ENCODE data around the gene PSMB11.

The PSMB11 gene

GRCh38 chr14:23052182-23052623 lies 10.2 kb downstream of the PSMB11 start:
- FAIRE-seq (no peak), DNase-seq (ENCODE audit: insufficient read length, low spot score) (peak; percentile 66)
- TF ChIP-seq CTCF (IDR thresholded peaks at IDR 0.05; ENCODE audit: insufficient read depth, missing control alignments) = peak; percentile 9

DNA sequence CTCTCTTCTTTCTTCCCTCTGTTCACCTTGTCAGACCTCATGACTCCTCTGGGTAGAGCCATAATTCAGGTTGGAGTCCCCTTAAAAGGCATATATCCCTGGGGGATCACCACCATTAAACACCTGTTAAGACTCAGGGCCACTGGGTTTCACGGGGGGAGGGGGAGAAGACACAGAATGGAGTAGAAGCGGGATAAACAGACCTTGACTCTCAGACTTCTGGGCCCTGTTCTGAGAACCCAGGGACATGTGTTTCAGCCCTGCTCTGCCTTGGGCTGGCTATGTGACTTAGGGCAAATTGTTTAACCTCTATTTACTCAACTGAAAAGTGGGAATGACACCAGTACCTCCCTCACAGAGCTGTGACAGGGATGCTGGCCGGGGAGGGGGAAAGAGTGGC lies 10.7 kb downstream of the PSMB11 start:
- DNase-seq (ENCODE audit: insufficient read length, low spot score) (no peak), FAIRE-seq (no peak)
- TF ChIP-seq CTCF (IDR thresholded peaks at IDR 0.05; ENCODE audit: insufficient read depth, missing control alignments) = no peak

GRCh38 chr14:23053426-23053825 lies 11.4 kb downstream of the PSMB11 start:
- FAIRE-seq (no peak), DNase-seq (ENCODE audit: insufficient read length, low spot score) (no peak)
- TF ChIP-seq CTCF (IDR thresholded peaks at IDR 0.05; ENCODE audit: insufficient read depth, missing control alignments) = no peak

DNA sequence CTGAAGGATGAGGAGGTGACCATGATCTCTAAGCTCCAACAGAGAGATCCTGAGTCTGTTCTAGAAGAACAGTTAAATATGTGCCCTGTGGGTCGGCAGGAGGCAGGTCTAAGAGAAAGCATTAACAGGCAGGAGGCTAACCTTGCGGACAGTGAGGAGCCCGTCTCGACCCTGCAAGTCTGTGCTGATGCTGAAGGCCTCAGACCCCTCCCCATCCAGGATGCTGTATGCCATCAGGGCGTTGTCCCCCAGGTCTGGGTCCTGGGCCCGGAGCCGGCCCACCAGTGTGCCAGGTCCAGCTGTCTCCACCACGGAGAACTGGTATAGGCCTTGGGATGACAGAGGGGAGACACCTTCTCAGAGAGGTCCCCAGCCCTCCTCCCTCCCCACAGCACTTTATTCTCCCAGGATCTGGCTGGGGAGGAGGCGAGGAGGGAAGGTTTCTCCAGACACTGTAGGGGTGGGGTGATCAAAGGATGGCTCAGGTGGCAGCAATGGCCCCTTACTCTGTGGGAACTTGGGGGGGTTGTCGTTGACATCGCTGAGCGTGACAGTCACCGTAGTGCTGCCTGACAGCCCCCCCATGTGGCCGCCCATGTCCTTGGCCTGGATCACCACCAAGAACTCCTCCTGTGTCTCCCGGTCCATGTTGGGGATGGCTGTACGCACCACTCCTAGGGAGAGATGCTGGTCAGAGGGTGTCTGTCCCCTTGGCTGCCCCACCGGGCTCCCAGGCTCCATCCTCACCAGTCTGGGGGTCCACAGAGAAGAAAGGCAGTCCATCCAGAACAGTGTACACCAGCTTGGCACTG lies 12.2 kb downstream of the PSMB11 start:
- DNase-seq (ENCODE audit: insufficient read length, low spot score) (no peak), FAIRE-seq (no peak)
- TF ChIP-seq CTCF (IDR thresholded peaks at IDR 0.05; ENCODE audit: insufficient read depth, missing control alignments) = peak; percentile 34

DNA sequence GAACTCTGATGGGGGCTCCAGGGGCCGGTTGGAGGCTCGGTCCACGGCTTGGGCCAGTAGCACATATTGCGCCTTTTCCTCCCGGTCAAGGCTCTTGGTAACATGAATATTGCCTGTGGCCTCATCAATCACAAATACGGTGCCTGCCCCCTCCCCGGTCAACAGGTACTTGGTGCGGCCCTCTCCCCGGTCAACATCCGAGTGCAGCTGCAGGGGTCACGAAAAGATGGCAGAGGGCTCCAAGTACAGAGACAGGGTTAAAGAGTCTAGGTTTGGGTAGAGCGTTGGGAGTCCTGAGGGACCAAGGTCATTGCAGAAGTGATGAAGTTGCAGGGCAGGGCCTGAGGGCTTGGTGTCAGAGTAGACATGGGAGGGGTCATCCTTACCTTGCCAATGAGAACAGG lies 13.1 kb downstream of the PSMB11 start:
- no peak for TF ChIP-seq CTCF (IDR thresholded peaks at IDR 0.05; ENCODE audit: insufficient read depth, missing control alignments)
- no peak for FAIRE-seq
- no peak for DNase-seq (ENCODE audit: insufficient read length, low spot score)

DNA sequence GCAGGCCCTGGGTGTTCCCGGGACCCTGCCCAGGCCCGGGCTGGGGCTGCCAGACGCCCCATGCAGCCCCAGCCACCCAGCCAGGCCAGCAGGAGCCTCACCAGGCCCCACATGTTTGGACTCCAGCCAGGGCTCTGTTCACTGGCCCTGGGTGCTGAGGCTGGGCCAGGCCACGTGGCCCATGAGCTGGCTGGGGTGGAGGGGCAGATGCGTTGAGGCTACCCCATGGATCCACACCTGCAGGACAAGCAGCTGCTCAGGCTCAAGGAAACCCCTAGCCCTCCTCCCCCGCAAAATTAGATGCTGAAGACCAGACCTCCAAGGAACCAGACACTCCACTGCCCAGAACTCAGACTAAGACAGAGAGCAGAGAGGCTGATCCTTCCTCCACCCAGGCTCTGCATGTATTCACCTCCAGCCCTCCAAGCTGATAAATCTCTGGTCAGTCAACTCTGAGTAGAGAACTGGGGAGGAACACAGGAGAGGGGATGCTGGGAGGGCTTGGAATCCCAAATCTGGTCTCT lies 13.7 kb downstream of the PSMB11 start:
- no peak for TF ChIP-seq CTCF (IDR thresholded peaks at IDR 0.05; ENCODE audit: insufficient read depth, missing control alignments)
- DNase-seq (ENCODE audit: insufficient read length, low spot score) = no peak
- no peak for FAIRE-seq

All from D721Med (cell line).